Measurements from ENCODE around the gene PICK1. TPM values are rescaled to one million over a fixed set of nuclear protein-coding genes. Genes with fewer than 3 reads are reported as not detected.
"Not testable (repeated sequence)": the region's sequence is repeated elsewhere in the genome, so short reads cannot be mapped to it uniquely, and the experiment has no call there.

PICK1 gene
- total RNA-seq, 1 experiment from 2014 or later = 23.3 TPM

DNA sequence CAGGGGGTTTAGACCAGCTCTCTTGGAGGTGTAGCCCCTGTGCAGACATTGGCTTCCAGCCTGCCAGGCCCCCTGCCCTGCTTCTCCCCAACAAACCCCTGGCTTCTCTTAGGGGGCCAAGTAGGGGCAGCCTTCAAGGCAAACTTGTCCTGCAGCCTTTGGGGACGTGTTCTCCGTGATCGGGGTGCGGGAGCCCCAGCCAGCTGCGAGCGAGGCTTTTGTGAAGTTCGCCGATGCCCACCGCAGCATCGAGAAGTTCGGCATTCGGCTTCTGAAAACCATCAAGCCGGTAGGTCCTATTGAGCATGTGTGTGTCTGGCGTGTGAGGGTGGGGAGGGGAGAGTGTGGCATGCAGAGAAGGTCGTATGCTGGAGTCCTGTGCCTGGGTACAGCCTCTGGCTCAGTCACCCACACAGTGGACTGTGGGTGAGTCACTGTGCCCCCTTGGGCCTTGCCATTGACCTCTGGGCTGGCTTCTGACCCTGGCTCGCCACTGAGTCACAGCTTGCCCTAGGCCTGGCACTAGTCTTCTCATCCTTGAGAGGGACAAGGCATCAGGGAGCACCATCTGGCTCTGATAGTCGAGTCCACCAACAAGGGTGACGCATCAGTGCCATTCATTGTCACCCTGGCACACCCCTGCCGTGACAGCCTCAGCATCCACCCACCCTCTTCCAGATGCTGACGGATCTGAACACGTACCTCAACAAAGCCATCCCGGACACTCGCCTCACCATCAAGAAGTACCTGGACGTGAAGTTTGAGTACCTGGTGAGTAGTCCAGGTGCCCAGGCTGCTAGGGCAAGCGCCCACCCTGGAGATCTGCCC lies 15.3 kb downstream of the PICK1 start:
- no peak for DNase-seq (ENCODE audit: low spot score)
- in situ Hi-C loops (cut with HindIII; ENCODE audit: low sequenced_read_pairs) = no loop called here

DNA sequence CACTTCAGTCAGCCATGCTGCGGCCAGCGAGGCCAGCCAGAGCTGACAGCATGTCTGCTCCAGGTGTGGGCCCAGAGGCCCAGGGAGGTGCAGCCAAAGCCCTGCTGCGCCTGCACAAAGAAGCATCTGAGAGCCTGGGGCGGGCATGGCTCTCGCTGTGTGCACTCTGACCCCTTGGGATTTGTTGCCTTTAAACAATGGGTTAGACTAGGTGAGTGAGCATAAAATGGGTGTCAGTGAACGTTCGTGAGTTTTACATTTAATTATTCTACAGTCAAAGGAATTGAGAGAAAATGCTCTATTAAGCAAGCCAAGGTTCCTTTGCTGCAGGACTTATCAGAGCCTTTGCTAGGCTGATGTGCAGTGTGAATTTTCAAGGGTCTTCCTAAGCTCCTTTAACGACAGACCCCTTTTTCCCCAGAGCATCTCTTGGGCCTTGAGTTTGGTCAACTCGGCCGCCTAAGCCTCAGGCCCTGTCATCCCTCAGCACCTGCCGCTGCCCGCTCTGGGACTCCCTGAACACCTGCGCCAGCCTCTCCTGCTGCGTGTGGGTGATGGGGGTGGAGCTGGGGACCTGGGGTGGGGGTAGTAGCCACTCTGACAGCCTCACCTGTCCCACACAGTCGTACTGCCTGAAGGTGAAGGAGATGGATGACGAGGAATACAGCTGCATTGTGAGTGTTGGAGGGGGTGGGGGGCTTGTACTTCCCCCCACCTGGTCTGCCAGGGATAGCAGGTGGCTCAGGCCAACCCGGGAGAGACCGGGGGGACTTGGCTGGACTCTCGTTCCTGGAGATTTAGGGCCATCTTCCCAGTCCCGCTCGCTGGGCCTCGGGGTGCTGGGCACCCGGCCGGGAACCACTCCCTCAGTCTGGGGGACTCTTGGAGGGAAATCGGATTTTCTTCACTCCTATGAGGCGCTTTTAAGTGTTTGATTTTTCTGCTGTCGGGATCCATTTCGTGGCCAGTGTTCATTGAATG lies 16.2 kb downstream of the PICK1 start:
- in situ Hi-C loops (cut with HindIII; ENCODE audit: low sequenced_read_pairs) = no loop called here
- DNase-seq (ENCODE audit: low spot score) = no peak

DNA sequence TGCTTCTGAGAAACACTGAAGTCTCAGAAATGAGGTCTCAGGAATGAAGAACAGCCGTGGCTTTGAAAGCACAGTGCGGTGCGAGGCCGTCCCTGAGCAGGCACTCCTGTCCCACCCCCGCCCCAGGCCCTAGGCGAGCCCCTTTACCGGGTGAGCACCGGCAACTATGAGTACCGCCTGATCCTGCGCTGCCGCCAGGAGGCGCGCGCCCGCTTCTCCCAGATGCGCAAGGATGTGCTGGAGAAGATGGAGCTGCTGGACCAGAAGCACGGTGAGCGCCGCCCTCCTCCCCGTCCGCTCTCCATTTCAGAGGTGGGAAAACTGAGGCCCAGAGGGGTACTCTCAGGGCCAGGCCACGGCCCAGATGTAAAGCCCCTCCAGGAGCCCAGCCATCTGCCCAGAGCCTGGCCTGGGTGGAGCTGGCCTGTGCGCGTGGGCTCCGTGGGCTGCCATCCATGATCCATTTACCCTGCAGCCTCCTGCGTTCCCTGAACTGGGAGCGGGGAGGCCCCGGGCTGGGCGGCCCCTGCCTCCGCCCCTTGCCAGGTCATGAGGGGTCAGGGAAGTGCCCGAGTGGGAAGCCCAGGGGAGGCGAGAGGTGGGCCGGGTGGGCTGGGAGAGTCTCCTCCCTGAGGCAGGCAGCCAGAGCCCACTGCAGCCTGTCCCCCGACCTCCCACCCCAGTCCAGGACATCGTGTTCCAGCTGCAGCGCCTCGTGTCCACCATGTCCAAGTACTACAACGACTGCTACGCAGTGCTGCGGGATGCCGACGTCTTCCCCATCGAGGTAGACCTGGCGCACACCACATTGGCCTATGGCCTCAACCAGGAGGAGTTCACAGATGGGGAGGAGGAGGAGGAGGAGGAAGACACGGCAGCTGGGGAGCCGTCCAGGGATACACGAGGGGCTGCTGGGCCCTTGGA lies 17.2 kb downstream of the PICK1 start:
- DNase-seq (ENCODE audit: low spot score) = no peak
- in situ Hi-C loops (cut with HindIII; ENCODE audit: low sequenced_read_pairs) = no loop called here

DNA sequence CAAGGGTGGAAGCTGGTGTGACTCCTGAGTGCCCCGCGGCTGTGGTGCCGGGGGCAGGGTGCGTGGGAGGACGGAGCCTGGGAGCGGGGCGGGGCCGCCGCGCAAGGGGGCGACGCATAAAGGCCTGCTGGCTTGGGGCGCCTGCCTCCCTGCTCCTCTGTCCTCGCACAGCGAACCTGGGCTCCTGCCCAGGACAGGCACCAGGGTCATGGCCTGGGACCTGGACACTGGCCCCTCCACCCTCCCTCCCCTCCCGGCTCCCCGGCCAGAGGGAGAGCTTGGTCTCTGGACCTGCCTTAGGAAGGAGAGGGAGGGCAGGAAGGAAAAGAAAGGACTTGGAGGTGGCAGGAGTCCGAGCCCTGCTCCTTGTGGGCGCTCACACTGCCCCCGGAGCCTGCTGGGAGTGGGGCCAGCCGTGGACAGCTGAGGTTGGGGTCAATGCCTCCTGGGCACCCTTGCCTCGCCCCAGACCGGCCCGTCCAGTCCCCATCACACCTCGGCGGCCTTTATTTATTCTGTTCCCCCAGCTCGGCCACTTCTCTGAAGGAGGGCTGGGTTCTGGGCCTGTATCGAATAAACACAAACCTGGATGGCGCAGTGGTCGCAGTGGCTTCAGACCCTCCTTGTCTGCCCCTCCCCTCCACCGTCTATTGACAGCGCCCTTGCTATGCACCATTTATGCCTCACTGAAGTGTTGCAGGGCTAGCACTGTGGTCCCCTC lies 18.1 kb downstream of the PICK1 start:
- DNase-seq (ENCODE audit: low spot score) = no peak
- in situ Hi-C loops (cut with HindIII; ENCODE audit: low sequenced_read_pairs) = no loop called here

DNA sequence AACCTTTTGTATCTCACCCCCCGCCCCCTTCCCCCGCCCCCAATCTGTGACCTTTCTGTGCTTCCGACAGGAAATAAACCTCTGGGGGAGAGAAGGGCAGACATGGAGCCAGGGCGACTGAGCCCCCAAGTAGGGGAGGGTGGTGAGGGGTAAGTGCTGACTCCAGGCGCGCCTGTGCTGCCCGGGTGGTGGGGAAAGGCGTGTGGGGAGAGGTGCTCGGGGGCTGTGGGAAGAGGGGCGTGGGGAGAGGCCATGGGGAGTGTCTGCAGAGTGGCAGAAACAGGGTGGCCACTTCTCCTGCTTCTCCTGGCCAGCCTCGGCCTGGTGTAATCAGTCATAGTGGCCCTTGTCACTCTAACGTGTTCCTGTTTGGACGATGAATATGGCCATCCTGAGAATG lies 18.8 kb downstream of the PICK1 start:
- in situ Hi-C loops (cut with HindIII; ENCODE audit: low sequenced_read_pairs) = no loop called here
- no peak for DNase-seq (ENCODE audit: low spot score)

DNA sequence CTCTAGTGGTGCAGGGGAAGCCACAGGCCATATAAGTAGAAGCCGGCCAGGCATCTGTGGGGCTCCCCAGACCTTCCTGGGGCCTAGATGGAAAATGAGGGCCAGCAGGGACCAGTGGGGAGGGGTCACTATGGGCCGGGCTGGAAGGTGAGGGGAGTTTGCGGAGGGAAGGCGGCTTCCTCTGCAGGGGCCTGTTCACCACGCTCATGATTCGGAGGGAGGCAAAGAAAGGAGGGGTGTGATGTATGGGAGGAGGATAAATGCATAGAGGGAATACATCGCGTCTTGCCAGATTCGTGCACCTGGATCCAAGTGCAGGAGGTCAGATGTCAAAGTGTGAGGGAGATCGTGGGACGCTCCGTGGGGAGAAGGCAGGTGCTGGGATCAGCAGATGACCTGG lies 19.9 kb downstream of the PICK1 start:
- DNase-seq (ENCODE audit: low spot score) = no peak
- in situ Hi-C loops (cut with HindIII; ENCODE audit: low sequenced_read_pairs) = no loop called here

DNA sequence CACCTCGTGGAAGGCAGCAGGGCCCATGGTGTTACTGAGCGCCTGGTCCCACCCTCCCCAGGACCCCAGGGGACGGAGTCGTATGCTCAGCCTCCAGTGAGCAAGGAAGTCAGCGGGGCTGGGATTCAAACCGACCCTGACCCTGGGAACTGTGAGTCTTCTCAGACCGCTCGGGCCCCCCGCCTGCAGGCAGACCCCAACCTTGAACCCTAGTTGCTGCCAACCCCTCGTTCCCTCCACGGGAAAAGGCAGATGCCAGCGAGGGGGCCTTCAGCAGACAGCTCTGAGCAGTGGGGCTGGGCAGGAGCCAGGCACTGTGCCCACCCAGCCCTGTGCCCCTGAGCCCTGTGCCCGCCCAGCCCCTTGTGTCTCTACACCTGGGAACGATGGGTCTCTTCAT lies 20.4 kb downstream of the PICK1 start:
- no peak for DNase-seq (ENCODE audit: low spot score)
- in situ Hi-C loops (cut with HindIII; ENCODE audit: low sequenced_read_pairs) = no loop called here

DNA sequence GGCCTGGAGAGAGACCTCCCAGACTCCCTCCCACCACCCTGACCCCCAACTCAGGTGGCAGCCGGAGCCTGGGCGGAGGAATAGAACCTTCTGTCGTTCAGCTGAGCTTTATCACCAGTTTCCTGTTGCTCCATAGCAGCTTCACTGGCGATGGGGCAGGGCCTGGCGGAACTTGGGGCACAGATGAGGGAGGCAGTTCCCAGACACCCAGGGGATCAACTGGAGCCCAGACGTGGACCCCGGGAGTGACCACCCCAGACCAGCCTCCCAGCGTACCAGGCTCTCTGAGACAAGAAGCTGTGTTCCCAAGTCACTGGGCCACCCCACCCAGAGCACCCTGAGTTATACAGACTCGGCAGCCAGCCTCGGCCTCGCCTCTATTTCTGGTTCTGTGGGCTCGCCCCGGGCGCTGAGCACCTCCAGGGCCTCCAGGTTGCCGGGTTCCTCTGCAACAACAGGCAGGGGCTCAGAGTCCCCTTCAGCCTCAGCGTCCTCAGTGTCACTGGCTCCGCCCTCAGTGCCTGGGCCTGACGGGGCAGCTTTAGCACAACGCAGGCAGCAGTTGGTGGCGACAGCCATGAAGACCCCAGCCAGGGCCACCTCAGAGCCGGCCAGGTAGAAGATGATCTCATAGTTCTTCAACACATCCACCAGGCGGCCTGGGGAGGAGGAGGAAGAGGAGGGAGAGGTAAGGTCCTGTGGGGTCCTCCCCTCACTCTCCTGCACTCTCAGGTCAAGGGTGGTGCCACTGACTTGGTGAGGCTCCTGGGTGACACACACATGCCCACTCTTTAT lies 21.0 kb downstream of the PICK1 start:
- DNase-seq (ENCODE audit: low spot score) = no peak
- in situ Hi-C loops (cut with HindIII; ENCODE audit: low sequenced_read_pairs) = no loop called here

DNA sequence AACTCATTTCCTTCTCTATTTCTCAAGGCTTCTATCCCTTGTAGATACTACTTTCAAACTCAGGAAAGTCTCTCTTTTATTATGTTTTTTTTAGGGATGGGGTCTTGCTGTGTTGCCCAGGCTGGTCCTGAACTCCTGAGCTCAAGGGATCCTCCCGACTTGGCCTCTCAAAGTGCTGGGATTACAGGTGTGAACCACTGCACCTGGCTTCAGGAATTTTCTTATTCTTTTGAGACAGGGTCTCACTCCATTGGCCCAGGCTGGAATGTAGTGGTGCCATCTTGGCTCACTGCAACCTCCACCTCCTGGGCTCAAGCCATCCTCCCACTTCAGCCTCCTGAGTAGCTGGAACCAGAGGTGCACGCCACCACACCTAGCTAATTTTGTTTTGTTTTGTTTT lies 22.0 kb downstream of the PICK1 start:
- DNase-seq (ENCODE audit: low spot score); in situ Hi-C loops (cut with HindIII; ENCODE audit: low sequenced_read_pairs): not testable (repeated sequence)

DNA sequence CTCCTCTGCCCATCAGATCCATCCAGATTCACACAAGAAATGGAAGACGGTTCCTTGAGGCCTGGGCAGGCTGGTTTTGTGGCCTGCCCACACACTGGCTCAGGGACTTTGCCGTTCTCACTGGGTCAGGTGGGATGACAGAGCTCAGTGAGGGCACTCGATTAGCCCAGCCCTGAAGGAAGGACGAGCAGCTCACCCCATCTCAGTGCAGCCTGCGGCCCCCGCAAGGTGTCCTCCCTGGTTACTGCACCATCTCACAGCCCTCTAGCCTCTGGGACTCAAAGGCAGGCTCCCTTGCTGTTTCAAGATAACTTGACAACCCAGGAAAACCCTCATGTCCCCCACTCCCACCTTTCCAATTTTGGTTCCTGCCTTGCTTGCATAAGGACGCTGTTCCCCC lies 22.6 kb downstream of the PICK1 start:
- in situ Hi-C loops (cut with HindIII; ENCODE audit: low sequenced_read_pairs) = no loop called here
- no peak for DNase-seq (ENCODE audit: low spot score)

DNA sequence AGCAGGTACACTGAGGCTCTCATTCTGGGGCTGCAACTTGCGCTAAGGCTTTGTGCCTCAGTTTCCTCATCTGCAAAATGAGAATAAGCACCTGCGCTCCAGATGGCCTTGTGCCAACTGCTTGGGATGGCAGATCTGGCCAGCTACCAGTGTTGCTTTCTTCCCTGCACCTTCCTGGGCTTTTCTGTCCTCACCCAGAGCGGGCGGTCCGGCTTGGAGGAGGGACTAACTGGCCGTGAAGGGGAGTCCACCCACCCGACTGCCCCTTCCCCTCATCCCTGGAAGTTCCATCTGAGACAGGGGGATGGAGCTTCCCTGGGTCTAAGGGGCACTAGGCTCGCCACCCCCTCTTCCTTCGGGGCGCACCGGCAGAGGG lies 23.3 kb downstream of the PICK1 start:
- DNase-seq (ENCODE audit: low spot score) = no peak
- in situ Hi-C loops (cut with HindIII; ENCODE audit: low sequenced_read_pairs) = no loop called here

DNA sequence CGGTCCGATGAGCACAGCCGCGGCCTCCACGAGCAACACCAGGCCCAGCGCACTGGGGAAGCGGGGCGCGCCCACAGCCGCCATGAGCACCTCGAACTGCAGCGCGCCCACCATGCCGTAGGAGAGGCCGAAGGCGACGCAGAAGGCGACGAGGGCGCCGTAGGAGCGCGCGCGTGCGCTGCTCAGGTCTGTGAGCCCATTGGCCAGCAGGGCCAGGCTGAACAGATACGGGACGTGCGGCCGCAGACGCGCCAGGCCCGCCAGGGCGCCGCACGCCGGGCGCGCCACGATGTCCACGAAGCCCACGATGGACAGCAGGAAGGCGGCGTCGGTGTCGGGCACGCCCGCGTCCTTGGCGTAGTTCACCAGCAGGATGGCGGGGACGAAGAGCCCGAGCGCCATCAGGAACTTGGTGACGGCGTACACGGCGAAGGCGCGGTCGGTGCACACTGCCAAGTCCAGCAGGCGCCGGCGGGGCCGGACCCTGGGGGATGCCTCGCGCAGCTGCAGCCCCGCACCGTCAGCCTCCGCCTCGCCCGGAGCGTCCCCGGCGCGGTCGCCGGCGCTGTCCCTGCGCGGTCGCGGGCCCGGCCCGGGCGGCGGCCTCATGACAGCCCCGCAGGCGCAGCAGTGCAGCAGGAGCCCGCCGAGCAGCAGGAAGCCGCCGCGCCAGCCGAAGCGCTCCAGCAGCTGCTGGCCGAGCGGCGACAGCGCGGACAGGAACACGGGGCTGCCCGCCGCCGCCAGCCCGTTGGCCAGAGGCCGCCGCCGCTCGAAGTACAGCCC lies 23.8 kb downstream of the PICK1 start:
- in situ Hi-C loops (cut with HindIII; ENCODE audit: low sequenced_read_pairs) = no loop called here
- no peak for DNase-seq (ENCODE audit: low spot score)

DNA sequence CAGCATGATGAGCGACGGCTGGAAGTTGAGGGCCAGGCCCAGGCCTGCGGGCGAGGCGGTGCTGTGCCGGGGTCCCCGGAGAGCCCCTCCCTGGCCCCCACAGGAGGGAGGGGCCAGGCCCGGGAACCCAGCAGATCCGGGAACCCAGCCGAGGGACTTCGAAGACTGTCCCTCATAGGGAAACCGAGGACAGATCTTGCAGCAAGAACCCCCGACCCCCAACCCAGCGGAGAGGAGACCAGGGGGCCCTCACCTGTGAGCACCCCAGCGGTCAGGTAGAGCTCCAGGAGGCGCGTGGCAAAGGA lies 24.4 kb downstream of the PICK1 start:
- DNase-seq (ENCODE audit: low spot score) = no peak
- in situ Hi-C loops (cut with HindIII; ENCODE audit: low sequenced_read_pairs) = no loop called here

DNA sequence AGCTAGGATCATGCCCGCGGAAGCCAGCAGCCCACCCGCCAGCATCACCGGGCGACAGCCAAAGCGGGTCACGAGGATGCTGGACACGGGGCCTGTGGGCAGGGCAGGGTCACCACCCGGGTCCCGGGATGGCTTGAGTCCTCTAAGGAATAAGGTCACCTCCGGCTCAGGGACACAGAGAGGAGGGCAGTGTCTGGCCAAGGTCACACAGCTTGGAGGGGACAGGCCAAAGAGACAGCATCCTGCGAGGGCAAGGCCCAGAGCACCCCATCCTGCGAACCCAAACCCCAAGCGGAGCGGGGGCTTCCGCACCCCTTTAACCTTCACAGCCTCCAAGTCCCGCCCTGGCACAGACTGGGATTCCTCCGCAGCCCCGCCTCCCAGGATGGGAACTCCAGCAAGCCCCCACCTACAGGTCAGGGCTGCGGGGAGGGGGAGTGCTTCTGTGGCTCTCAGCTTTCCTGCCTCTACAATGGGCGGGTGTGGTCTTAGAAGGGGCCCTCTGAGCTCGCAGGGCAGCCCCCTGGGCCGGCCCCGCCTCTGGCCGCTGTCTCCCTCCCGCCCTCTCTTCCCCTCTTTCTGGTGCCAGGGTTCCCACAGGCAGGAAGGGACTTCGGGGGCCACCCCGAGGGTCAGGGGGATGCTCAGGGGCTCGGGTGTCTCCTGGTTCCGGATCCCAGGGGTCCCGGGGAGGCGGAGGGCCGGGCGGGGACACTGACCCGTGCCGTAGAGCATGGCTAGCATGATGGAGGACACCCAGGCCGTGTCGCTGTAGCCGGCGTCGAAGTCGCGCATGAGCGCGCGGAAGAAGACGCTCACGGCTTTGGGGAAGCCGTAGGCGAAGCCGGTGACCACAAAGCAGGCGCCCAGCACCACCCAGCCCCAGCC lies 25.0 kb downstream of the PICK1 start:
- no peak for DNase-seq (ENCODE audit: low spot score)
- in situ Hi-C loops (cut with HindIII; ENCODE audit: low sequenced_read_pairs) = no loop called here

DNA sequence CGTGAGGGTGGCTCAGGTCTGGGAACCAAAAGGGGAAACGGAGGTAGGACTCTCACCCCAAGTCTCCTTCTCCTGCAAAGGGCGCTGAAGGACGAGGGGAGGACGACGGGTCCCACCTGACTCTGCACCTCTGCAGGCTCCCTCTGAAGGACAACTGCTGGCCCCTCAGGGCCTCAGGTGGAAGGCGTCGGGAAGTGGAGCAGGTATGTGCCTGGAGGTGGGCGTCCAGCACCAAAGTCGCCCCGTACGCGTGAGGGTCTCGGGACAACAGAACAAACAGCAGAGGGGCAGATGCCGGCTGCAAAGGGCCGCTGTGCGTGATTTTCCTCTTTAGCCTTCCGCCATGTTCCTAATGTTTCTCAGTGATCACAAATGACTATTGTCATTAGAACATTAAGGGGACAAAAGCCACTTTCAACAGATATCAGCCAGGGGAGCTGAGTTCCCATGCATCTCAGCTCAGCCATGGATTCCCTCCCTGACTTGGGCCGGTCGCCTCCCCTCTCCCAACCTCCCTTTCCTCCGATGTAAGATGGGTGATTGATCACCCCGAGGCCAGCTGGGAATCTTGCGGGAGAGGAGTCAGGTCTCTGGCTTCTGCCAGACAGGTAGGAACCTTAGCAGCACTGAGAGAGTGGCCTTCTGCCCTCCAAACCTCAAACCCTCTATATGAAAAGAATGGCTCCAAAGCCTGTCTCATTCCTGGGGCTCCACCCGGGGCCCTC lies 25.9 kb downstream of the PICK1 start:
- no peak for DNase-seq (ENCODE audit: low spot score)
- in situ Hi-C loops (cut with HindIII; ENCODE audit: low sequenced_read_pairs) = no loop called here

All from G401 (cell line).